ENCODE results near the gene TUSC2. TPM values are rescaled to one million over a fixed set of nuclear protein-coding genes. Genes with fewer than 3 reads are reported as not detected.

The TUSC2 gene
- total and polyA plus RNA-seq, 2 of the 13 experiments (the other 11 are each of a cell fraction or from before 2014, with no cell fraction given) = 36.7 to 39.1 TPM

GRCh38 chr3:50298836-50299637 lies 29.0 kb downstream of the TUSC2 start, which contains the start of the genes HYAL3 and NAA80 (continued):
- TF ChIP-seq, protein P1, sequence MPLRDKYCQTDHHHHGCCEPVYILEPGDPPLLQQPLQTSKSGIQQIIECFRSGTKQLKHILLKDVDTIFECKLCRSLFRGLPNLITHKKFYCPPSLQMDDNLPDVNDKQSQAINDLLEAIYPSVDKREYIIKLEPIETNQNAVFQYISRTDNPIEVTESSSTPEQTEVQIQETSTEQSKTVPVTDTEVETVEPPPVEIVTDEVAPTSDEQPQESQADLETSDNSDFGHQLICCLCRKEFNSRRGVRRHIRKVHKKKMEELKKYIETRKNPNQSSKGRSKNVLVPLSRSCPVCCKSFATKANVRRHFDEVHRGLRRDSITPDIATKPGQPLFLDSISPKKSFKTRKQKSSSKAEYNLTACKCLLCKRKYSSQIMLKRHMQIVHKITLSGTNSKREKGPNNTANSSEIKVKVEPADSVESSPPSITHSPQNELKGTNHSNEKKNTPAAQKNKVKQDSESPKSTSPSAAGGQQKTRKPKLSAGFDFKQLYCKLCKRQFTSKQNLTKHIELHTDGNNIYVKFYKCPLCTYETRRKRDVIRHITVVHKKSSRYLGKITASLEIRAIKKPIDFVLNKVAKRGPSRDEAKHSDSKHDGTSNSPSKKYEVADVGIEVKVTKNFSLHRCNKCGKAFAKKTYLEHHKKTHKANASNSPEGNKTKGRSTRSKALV (CRISPR knock-in tag; IDR thresholded peaks at IDR 0.05) = peak; percentile 65
- TF ChIP-seq NFATC3 (CRISPR knock-in tag; IDR thresholded peaks at IDR 0.05) = no peak
- no peak for TF ChIP-seq NFRKB (IDR thresholded peaks at IDR 0.05)
- peak; percentile 43; the same call in 1 of the 2 replicates for TF ChIP-seq MXD4 (CRISPR knock-in tag; IDR thresholded peaks at IDR 0.05)
- peak; percentile 94; the same call in 1 of the 2 replicates for TF ChIP-seq BCL3 (CRISPR knock-in tag; IDR thresholded peaks at IDR 0.05)
- TF ChIP-seq RFXAP (CRISPR knock-in tag; IDR thresholded peaks at IDR 0.05; ENCODE audit: borderline replicate concordance) = peak; percentile 65; the same call in 1 of the 2 replicates
- peak; percentile 77; the same call in 1 of the 2 replicates for TF ChIP-seq ERF (CRISPR knock-in tag; IDR thresholded peaks at IDR 0.05)
- TF ChIP-seq ZNF329 (CRISPR knock-in tag; IDR thresholded peaks at IDR 0.05; ENCODE audit: low read depth) = no peak
- no peak for TF ChIP-seq ZNF740 (CRISPR knock-in tag; IDR thresholded peaks at IDR 0.05)
- no peak for TF ChIP-seq PREB (CRISPR knock-in tag; IDR thresholded peaks at IDR 0.05)
- TF ChIP-seq ZNF33A (CRISPR knock-in tag; IDR thresholded peaks at IDR 0.05; ENCODE audit: borderline replicate concordance) = no peak
- no peak for TF ChIP-seq ZBTB49 (CRISPR knock-in tag; IDR thresholded peaks at IDR 0.05; ENCODE audit: borderline replicate concordance)
- no peak for TF ChIP-seq ZNF282 (IDR thresholded peaks at IDR 0.05; ENCODE audit: partially characterized antibody)
- TF ChIP-seq, protein P2, sequence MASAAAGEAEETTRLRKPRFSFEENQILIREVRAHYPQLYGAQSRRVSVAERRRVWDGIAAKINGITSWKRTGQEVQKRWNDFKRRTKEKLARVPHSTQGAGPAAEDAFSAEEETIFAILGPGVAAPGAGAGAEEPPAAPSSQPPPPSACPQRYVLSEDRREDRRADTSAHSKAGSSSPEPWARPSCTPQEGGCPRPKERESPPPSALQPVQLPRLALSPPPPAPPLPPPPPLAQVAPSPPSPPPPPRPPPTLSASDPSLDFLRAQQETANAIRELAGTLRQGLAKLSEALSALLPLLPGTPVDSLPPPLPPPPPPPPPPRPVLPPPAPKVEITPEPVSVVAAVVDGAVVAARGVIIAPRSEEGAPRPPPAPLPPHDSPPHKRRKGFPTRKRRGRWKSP (CRISPR knock-in tag; IDR thresholded peaks at IDR 0.05) = peak; percentile 89; the same call in 1 of the 2 replicates
- TF ChIP-seq, protein P3, sequence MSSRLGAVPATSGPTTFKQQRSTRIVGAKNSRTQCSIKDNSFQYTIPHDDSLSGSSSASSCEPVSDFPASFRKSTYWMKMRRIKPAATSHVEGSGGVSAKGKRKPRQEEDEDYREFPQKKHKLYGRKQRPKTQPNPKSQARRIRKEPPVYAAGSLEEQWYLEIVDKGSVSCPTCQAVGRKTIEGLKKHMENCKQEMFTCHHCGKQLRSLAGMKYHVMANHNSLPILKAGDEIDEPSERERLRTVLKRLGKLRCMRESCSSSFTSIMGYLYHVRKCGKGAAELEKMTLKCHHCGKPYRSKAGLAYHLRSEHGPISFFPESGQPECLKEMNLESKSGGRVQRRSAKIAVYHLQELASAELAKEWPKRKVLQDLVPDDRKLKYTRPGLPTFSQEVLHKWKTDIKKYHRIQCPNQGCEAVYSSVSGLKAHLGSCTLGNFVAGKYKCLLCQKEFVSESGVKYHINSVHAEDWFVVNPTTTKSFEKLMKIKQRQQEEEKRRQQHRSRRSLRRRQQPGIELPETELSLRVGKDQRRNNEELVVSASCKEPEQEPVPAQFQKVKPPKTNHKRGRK (CRISPR knock-in tag; IDR thresholded peaks at IDR 0.05) = no peak
- TF ChIP-seq HOXA3 (CRISPR knock-in tag; IDR thresholded peaks at IDR 0.05) = peak; percentile 14; the same call in 1 of the 2 replicates
- no peak for TF ChIP-seq ZNF230 (CRISPR knock-in tag; IDR thresholded peaks at IDR 0.05)
- TF ChIP-seq TMF1 (CRISPR knock-in tag; IDR thresholded peaks at IDR 0.05; ENCODE audit: low read depth) = 0 out of 2 replicates have a peak, but pooled peaks have one; percentile 8
- peak; percentile 58 for TF ChIP-seq CBX1 (IDR thresholded peaks at IDR 0.05; ENCODE audit: low read depth)

Measured in HepG2 (cell line).